ENCODE measurements around the gene QSER1.
"Not testable (repeated sequence)": the region's sequence is repeated elsewhere in the genome, so short reads cannot be mapped to it uniquely, and the experiment has no call there.

Gene QSER1

GRCh38 chr11:32932196-32932595 is 39.6 kb downstream of the QSER1 start:
- DNase-seq (ENCODE audit: low read depth in 4 of 4, low spot score in 1 of 4): no peak

DNA sequence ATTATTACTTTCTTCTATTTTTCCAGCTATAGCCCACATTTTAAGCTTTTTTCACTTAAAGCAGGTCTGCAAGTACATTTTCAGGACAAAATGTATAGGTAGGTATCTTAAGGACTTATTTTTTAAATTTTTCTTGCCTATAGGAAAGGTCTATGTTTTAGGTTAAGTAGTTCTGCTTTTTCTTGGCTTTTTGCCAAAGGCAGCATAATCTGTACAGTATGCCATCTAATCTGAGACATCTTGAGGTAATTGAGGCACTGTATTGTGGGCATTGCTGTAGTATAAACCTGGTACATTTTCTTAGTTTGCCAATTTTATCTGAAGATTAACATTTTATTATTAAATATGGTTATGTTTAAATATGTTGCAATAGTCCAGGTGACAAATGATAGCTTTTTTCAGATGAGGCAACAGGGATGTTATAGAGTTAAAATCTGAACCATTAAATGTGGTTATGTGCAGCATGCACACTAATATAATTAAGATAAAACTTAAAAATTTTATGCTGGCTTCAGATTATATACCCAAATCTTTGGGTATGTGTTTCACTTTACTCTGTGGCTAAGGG is 42.9 kb downstream of the QSER1 start:
- no peak for DNase-seq (ENCODE audit: low read depth in 4 of 4, low spot score in 1 of 4)

- not testable (repeated sequence) for DNase-seq (ENCODE audit: low read depth in 4 of 4, low spot score in 1 of 4)
These were observed 43.6 kb downstream of the QSER1 start for GRCh38 chr11:32936178-32936577.

DNA sequence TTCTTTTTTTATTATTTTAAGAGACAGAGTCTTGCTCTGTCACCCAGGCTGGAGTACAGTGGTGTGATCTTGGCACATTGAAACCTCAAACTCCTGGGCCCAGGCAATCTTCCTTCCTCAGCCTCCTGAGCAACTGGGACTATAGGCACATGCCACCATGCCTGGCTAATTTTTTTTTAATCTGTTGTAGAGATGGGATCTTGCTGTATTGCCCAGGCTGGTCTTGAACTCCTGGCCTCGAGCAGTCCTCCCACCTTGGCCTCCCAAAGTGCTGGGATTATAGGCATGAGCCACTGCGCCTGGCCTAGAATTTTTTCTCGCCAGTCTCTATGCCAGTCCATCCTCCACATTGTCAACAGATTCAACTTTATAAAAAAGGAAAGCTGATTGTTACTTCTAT is 44.7 kb downstream of the QSER1 start:
- DNase-seq (ENCODE audit: low read depth in 4 of 4, low spot score in 1 of 4): not testable (repeated sequence)

DNA sequence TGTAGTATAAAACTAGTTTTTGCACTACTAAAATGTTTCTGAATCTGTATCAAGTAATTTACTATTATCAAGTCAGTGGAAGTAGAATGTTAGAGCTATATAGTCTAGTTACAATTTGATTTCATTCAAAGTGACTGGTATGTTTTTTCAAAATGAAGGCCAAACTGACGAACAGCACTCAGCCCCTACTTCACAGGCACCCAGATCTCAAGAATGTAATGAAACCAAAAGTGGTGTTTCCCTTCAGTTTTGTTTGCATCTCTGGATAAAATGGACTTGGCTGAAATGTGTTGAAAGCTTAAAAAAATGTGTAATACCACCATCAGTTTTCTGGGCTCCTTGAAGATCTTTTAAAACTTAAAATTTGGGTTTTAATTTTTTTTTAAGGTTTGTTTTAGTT is 46.4 kb downstream of the QSER1 start:
- DNase-seq (ENCODE audit: low read depth in 4 of 4, low spot score in 1 of 4): no peak

DNA sequence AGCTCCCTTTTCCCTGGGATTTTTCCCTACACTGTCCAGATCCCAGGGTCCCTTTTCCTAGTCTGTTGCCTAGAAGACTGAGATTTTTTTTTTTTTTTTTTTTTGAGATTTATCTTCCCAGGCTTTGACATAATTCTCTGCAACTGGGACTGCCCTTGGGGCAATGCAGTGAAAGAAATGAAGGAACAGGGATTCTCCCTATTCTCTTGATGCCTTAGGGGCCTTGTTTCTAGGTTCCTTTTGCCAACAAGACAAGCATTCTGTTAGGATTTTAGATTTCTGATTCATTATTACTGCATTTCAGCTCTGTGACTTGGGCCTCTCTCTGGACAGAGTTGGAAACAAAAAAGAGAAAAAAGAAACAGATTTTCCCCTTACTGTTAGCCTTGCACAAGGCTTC is 47.3 kb downstream of the QSER1 start:
- DNase-seq (ENCODE audit: low read depth in 4 of 4, low spot score in 1 of 4): no peak

- DNase-seq (ENCODE audit: low read depth in 4 of 4, low spot score in 1 of 4): no peak
These were observed 48.3 kb downstream of the QSER1 start for GRCh38 chr11:32940865-32941264.

- DNase-seq (ENCODE audit: low read depth in 4 of 4, low spot score in 1 of 4): no peak
These were observed 55.4 kb downstream of the QSER1 start for GRCh38 chr11:32947978-32948377.

GRCh38 chr11:32949739-32950138 is 57.1 kb downstream of the QSER1 start:
- no peak for DNase-seq (ENCODE audit: low read depth in 4 of 4, low spot score in 1 of 4)

DNA sequence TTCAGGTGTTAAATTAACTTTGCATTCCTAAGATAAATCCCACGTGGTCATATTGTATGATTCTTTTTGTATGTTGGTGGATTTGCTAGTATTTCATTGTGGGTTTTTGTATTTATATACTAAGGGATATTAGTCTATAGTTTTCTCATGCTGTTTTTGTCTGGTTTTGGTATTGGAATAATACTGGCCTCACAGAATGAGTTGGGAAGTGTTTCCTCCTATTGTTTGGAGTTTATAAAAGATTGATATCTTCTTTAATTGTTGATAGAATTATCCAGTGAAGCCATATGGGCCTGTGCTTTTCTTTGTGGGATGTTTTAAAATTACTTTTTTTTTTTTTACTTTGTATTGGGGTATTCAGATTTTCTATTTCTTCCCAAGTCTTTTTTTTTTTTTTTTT is 59.8 kb downstream of the QSER1 start:
- DNase-seq (ENCODE audit: low read depth in 4 of 4, low spot score in 1 of 4): no peak

DNA sequence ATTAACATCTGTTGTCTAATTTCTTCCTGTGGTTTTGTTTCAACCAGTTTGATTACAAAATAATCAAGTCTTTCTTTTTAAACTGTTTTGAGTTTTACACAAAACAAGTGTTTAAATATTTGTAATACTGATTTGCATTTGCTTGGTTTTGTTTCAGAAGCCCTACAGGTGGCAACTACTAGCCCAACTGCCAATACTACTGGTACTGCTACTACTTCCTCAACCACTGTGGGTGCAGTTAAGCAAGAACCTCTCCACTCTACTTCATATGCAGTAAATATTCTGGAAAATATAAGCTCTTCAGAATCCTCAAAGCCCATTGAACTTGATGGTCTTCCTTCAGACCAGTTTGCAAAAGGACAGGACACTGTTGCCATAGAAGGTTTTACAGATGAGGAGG is 61.1 kb downstream of the QSER1 start:
- DNase-seq (ENCODE audit: low read depth in 4 of 4, low spot score in 1 of 4): no peak

GRCh38 chr11:32960553-32961164 is 68.0 kb downstream of the QSER1 start:
- DNase-seq (ENCODE audit: low read depth in 4 of 4, low spot score in 1 of 4): no peak

DNA sequence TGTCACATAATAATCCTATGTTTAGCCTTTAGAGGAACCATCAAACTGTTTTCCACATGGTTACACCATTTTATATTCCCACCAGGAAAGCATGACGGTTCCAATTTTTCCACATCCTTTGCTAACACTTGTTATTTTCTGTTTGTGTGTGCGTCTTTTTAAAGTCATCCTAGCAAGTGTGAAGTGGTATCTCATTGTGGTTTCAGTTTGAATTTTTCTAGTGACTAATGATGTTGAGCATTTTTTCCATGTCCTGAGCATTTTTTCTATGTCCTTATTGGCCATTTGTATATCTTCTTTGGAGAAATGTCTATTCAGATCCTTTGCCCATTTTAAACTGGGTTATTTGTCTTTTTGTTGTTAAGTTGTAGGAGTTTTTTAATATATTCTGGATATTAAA is 69.4 kb downstream of the QSER1 start:
- DNase-seq (ENCODE audit: low read depth in 4 of 4, low spot score in 1 of 4): no peak

GRCh38 chr11:32963721-32964120 is 71.1 kb downstream of the QSER1 start:
- DNase-seq (ENCODE audit: low read depth in 4 of 4, low spot score in 1 of 4): no peak

GRCh38 chr11:32968541-32968940 is 75.9 kb downstream of the QSER1 start:
- no peak for DNase-seq (ENCODE audit: low read depth in 4 of 4, low spot score in 1 of 4)

- not testable (repeated sequence) for DNase-seq (ENCODE audit: low read depth in 4 of 4, low spot score in 1 of 4)
These were observed 79.6 kb downstream of the QSER1 start for GRCh38 chr11:32972233-32972632.

GRCh38 chr11:32972781-32973180 is 80.2 kb downstream of the QSER1 start:
- no peak for DNase-seq (ENCODE audit: low read depth in 4 of 4, low spot score in 1 of 4)

- DNase-seq (ENCODE audit: low read depth in 4 of 4, low spot score in 1 of 4): no peak
These were observed 90.0 kb downstream of the QSER1 start for GRCh38 chr11:32982626-32983025.

GRCh38 chr11:32983506-32983905 is 90.9 kb downstream of the QSER1 start:
- DNase-seq (ENCODE audit: low read depth in 4 of 4, low spot score in 1 of 4): no peak

DNA sequence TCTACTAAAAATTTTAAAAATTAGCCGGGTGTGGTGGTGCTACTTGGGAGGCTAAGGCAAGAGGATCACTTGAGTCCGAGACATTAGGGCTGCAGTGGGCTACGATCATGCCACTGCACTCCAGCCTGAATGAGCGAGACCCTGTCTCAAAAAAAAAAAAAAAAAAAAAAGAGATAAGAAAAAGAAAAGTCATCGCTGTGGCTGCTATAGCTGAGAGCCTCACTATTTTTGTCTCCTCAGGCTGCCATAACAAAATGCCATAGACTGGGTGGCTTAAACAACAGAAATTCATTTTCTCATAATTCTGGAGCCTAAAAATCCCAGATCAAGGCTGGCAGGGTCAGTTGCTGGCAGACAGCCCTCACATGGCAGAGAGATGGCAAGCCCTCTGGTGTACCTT is 93.0 kb downstream of the QSER1 start:
- no peak for DNase-seq (ENCODE audit: low read depth in 4 of 4, low spot score in 1 of 4)

- no peak for DNase-seq (ENCODE audit: low read depth in 4 of 4, low spot score in 1 of 4)
These were observed 95.2 kb downstream of the QSER1 start for GRCh38 chr11:32987851-32988250.

DNA sequence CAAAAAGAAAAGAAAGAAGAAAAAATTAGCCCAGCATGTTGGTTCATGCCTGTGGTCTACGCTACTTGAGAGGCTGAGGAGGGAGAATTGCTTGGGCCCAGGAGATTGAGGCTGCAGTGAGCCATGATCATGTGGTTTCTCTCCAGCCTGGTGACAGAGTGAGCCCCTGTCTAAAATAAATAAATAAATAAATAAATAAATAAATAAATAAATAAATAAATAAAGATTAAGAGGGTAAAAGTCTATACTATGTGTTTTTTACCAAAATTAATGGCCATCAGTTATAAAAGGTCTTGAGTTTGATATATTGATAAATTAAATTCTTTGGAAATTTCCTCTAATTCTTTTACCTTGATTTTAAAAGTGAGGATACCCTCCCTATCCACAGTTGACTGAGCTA is 97.9 kb downstream of the QSER1 start:
- no peak for DNase-seq (ENCODE audit: low read depth in 4 of 4, low spot score in 1 of 4)

DNA sequence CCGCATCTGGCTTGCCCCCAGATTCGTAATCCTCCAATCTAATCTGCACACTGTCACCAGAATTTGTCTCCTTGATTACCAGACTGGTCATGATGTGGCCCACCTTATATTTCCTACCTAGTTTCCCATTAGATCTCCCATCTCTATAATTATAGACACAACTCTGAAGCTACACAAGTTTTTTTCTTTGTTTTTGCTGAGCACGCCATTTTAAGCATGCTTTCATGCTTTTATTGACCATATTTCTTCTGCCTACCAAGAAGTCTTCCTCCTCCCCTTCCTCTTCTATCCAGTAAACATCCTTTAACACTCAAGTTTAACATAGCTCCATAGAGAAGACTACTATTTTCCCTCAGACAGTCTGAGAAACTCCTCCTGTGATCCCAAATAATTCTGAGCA is 98.8 kb downstream of the QSER1 start:
- no peak for DNase-seq (ENCODE audit: low read depth in 4 of 4, low spot score in 1 of 4)

All from stimulated activated CD4-positive, alpha-beta T cell treated with anti-CD3 and anti-CD28 coated beads, Interleukin-1b, Interleukin-23, amount 100 ng/mL, for 24 hours (primary cell).